T-helper 17 cell (primary cell): ENCODE measurements around the gene RPS6KA1. TPM values are rescaled to one million over a fixed set of nuclear protein-coding genes. Genes with fewer than 3 reads are reported as not detected.
A peak's percentile ranks its signal among the peaks of the same experiment; 100 is the strongest.

ENCODE experiments used
- ATAC-seq: fragments of 150-1000 bp; cut with Tn5 transposase; 2 replicates; pipeline ENCODE4 v1.10.0; 2021; ENCODE audit warnings: mild to moderate bottlenecking, moderate library complexity
- DNase-seq, 3 donors: peaks; one replicate each; pipeline versions ENCODE4 v3.0.0 to v3.0.0-alpha.2; 2020 to 2021
- H3K9me3 ChIP-seq: one replicate; pipeline ENCODE4 v1.7.0; 2013; ENCODE audit warnings: low read length, mild to moderate bottlenecking; ENCODE audit not compliant: control insufficient read depth, poor library complexity, severe bottlenecking
- H3K27ac Mint-ChIP-seq: one replicate; pipeline ENCODE4 v1.8.0; 2022; ENCODE audit warnings: mild to moderate bottlenecking, moderate library complexity, mixed read lengths
- H3K27me3 Mint-ChIP-seq: one replicate; pipeline ENCODE4 v1.8.0; 2022; ENCODE audit warnings: mixed read lengths
- H3K36me3 Mint-ChIP-seq: one replicate; pipeline ENCODE4 v1.8.0; 2022; ENCODE audit warnings: low read depth, mixed read lengths
- H3K4me1 Mint-ChIP-seq: one replicate; pipeline ENCODE4 v1.8.0; 2022; ENCODE audit warnings: mild to moderate bottlenecking, mixed read lengths
- H3K4me3 Mint-ChIP-seq: one replicate; pipeline ENCODE4 v1.8.0; 2022; ENCODE audit warnings: mild to moderate bottlenecking, moderate library complexity, mixed read lengths
- total RNA-seq, 4 donors: library from RNA in 2 of 4; stranded (reverse) in 2 of 4; gene quantifications; one replicate each; pipeline ENCODE4 v1.2.3 and lab custom pipeline; 2022 to 2026

RPS6KA1 gene
- total RNA-seq, 2 donors from 2014 or later: 76.3 to 98.0 TPM

- no peak overlapping the region for H3K4me3 Mint-ChIP-seq
Observed at GRCh38 chr1:26518355-26518754, 11.2 kb upstream of the RPS6KA1 start.

GRCh38 chr1:26520339-26520738, 9.2 kb upstream of the RPS6KA1 start:
- DNase-seq: no peak
- H3K9me3 ChIP-seq: no peaks in the 10 kb centered on the region
- Mint-ChIP-seq H3K27ac (no peak overlapping the region), H3K4me1 (peaks cover 3% of the 10 kb centered on the region), H3K27me3 (peaks cover 13% of the 10 kb centered on the region), H3K36me3 (peaks cover 2% of the 10 kb centered on the region), H3K4me3 (no peak overlapping the region)
- no peak for ATAC-seq

More at GRCh38 chr1:26518355-26518754, 11.2 kb upstream of the RPS6KA1 start:
- no peaks in the 10 kb centered on the region for H3K36me3 Mint-ChIP-seq
- no peaks in the 10 kb centered on the region for H3K27me3 Mint-ChIP-seq
- ATAC-seq (no peak), DNase-seq (no peak)
- no peak overlapping the region for H3K27ac Mint-ChIP-seq
- no peaks in the 10 kb centered on the region for H3K4me1 Mint-ChIP-seq
- no peaks in the 10 kb centered on the region for H3K9me3 ChIP-seq

- DNase-seq: no peak
- Mint-ChIP-seq H3K27me3 (peaks cover 13% of the 10 kb centered on the region), H3K4me1 (peaks cover 3% of the 10 kb centered on the region), H3K27ac (no peak overlapping the region), H3K36me3 (peaks cover 2% of the 10 kb centered on the region), H3K4me3 (no peak overlapping the region)
- no peak for ATAC-seq
- H3K9me3 ChIP-seq: no peaks in the 10 kb centered on the region
Observed at GRCh38 chr1:26521669-26522030, 7.9 kb upstream of the RPS6KA1 start.

- no peaks in the 10 kb centered on the region for H3K9me3 ChIP-seq
- DNase-seq (no peak), ATAC-seq (no peak)
- H3K27ac Mint-ChIP-seq: no peak overlapping the region
- peaks cover 13% of the 10 kb centered on the region for H3K27me3 Mint-ChIP-seq
- H3K36me3 Mint-ChIP-seq: peaks cover 2% of the 10 kb centered on the region
- H3K4me1 Mint-ChIP-seq: peaks cover 3% of the 10 kb centered on the region
- no peak overlapping the region for H3K4me3 Mint-ChIP-seq
Observed at GRCh38 chr1:26522073-26522472, 7.5 kb upstream of the RPS6KA1 start.

GRCh38 chr1:26524181-26524580, 5.4 kb upstream of the RPS6KA1 start:
- Mint-ChIP-seq H3K4me3 (no peak overlapping the region), H3K36me3 (peaks cover 2% of the 10 kb centered on the region), H3K4me1 (peaks cover 5% of the 10 kb centered on the region), H3K27ac (no peak overlapping the region), H3K27me3 (peaks cover 13% of the 10 kb centered on the region)
- DNase-seq (no peak), ATAC-seq (no peak)
- no peaks in the 10 kb centered on the region for H3K9me3 ChIP-seq

- peaks cover 2% of the 10 kb centered on the region for H3K36me3 Mint-ChIP-seq
- no peak overlapping the region for H3K27ac Mint-ChIP-seq
- H3K9me3 ChIP-seq: no peaks in the 10 kb centered on the region
- no peak for DNase-seq
- no peak overlapping the region for H3K4me3 Mint-ChIP-seq
- peaks cover 13% of the 10 kb centered on the region for H3K27me3 Mint-ChIP-seq
- H3K4me1 Mint-ChIP-seq: peaks cover 19% of the 10 kb centered on the region
- ATAC-seq: no peak
Observed at GRCh38 chr1:26526287-26526686, 3.3 kb upstream of the RPS6KA1 start.

- Mint-ChIP-seq H3K4me3 (peak overlapping the region; percentile 91), H3K4me1 (peaks cover 23% of the 10 kb centered on the region), H3K36me3 (no peaks in the 10 kb centered on the region), H3K27ac (peak overlapping the region; percentile 53), H3K27me3 (peaks cover 7% of the 10 kb centered on the region)
- DNase-seq: no peak
- H3K9me3 ChIP-seq: no peaks in the 10 kb centered on the region
- ATAC-seq: no peak
Observed at GRCh38 chr1:26529405-26529654, 231 bp upstream of the RPS6KA1 start.

GRCh38 chr1:26530410-26530894, 891 bp downstream of the RPS6KA1 start:
- peak overlapping the region; percentile 67 for H3K27ac Mint-ChIP-seq
- H3K9me3 ChIP-seq: no peaks in the 10 kb centered on the region
- no peak for ATAC-seq

GRCh38 chr1:26530895-26531598, 1.5 kb downstream of the RPS6KA1 start:
- DNase-seq (no peak), ATAC-seq (no peak)
- Mint-ChIP-seq H3K36me3 (no peaks in the 10 kb centered on the region), H3K27ac (peak overlapping the region; percentile 67), H3K4me1 (peaks cover 34% of the 10 kb centered on the region), H3K27me3 (no peaks in the 10 kb centered on the region), H3K4me3 (peak overlapping the region; percentile 83)
- H3K9me3 ChIP-seq: no peaks in the 10 kb centered on the region

More at GRCh38 chr1:26530410-26530894, 891 bp downstream of the RPS6KA1 start:
- DNase-seq: no peak
- Mint-ChIP-seq H3K4me1 (peaks cover 34% of the 10 kb centered on the region), H3K27me3 (no peaks in the 10 kb centered on the region), H3K4me3 (peak overlapping the region; percentile 83), H3K36me3 (no peaks in the 10 kb centered on the region)

GRCh38 chr1:26531651-26532131, 2.1 kb downstream of the RPS6KA1 start:
- Mint-ChIP-seq H3K4me1 (peaks cover 34% of the 10 kb centered on the region), H3K27me3 (no peaks in the 10 kb centered on the region), H3K27ac (peak overlapping the region; percentile 67), H3K4me3 (peak overlapping the region; percentile 83), H3K36me3 (no peaks in the 10 kb centered on the region)
- DNase-seq (no peak), ATAC-seq (no peak)
- no peaks in the 10 kb centered on the region for H3K9me3 ChIP-seq

- peaks cover 47% of the 10 kb centered on the region for H3K4me1 Mint-ChIP-seq
- ATAC-seq (no peak), DNase-seq (no peak)
- no peaks in the 10 kb centered on the region for H3K36me3 Mint-ChIP-seq
- H3K27ac Mint-ChIP-seq: no peak overlapping the region
- H3K4me3 Mint-ChIP-seq: no peak overlapping the region
- H3K27me3 Mint-ChIP-seq: no peaks in the 10 kb centered on the region
- no peaks in the 10 kb centered on the region for H3K9me3 ChIP-seq
Observed at GRCh38 chr1:26533951-26534509, 4.5 kb downstream of the RPS6KA1 start.

GRCh38 chr1:26535201-26535600, 5.6 kb downstream of the RPS6KA1 start:
- no peaks in the 10 kb centered on the region for H3K9me3 ChIP-seq
- ATAC-seq (no peak), DNase-seq (no peak)
- peak overlapping the region; percentile 62 for H3K4me3 Mint-ChIP-seq
- no peaks in the 10 kb centered on the region for H3K36me3 Mint-ChIP-seq
- H3K27ac Mint-ChIP-seq: peak overlapping the region; percentile 71
- H3K27me3 Mint-ChIP-seq: no peaks in the 10 kb centered on the region
- H3K4me1 Mint-ChIP-seq: peaks cover 50% of the 10 kb centered on the region

GRCh38 chr1:26536081-26536480, 6.5 kb downstream of the RPS6KA1 start:
- H3K36me3 Mint-ChIP-seq: no peaks in the 10 kb centered on the region
- peaks cover 46% of the 10 kb centered on the region for H3K4me1 Mint-ChIP-seq
- no peak overlapping the region for H3K27ac Mint-ChIP-seq
- no peaks in the 10 kb centered on the region for H3K9me3 ChIP-seq
- H3K27me3 Mint-ChIP-seq: no peaks in the 10 kb centered on the region
- H3K4me3 Mint-ChIP-seq: no peak overlapping the region
- DNase-seq (no peak), ATAC-seq (no peak)

GRCh38 chr1:26536521-26536920, 7.0 kb downstream of the RPS6KA1 start:
- Mint-ChIP-seq H3K27ac (no peak overlapping the region), H3K4me1 (peaks cover 44% of the 10 kb centered on the region), H3K4me3 (no peak overlapping the region), H3K36me3 (no peaks in the 10 kb centered on the region), H3K27me3 (no peaks in the 10 kb centered on the region)
- DNase-seq: no peak
- no peaks in the 10 kb centered on the region for H3K9me3 ChIP-seq
- ATAC-seq: no peak
